NCI-H128 (cell line): Measurements from ENCODE around the gene COA1.
"Not testable (repeated sequence)": the region's sequence is repeated elsewhere in the genome, so short reads cannot be mapped to it uniquely, and the experiment has no call there.

Experiments used
- DNase-seq: peaks from one replicate; lab custom pipeline; 2025; ENCODE audit not compliant: unreplicated experiment; lab: John Stamatoyannopoulos, UW

COA1 gene

DNA sequence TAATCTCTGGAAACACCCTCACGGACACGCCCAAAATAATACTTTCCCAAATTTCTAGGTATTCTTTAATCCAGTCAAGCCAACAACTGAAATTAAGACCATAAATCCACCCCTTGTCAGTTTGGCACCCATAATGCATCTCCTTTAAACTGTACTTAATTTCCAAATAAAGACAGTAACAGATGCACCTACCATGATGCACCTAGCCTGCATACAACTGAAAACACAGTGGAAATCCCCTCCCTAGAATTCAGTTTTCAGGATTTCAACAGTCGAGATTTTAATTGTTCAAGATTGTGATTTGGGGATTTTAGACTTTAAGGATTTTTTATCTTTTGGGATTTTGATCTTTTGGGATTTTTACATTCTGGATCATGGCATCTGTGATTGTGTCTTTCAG is 129.3 kb downstream of the COA1 start:
- no peak for DNase-seq

DNA sequence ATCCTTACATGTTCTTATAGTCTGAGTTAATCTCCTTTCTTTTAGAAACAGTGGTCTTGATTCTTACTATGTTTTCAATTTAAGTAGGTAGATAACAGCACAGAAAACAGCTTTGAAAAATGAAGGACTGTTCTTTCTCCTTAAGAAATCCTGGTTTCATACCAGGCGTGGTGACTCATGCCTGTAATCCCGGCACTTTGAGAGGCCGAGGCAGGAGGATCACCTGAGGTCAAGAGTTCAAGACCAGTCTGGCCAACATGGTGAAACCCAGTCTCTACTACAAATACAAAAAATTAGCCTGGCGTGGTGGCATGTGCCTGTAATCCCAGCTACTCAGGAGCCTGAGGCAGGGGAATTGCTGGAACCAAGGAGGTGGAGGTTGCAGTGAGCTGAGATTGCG is 132.9 kb downstream of the COA1 start:
- not testable (repeated sequence) for DNase-seq

DNA sequence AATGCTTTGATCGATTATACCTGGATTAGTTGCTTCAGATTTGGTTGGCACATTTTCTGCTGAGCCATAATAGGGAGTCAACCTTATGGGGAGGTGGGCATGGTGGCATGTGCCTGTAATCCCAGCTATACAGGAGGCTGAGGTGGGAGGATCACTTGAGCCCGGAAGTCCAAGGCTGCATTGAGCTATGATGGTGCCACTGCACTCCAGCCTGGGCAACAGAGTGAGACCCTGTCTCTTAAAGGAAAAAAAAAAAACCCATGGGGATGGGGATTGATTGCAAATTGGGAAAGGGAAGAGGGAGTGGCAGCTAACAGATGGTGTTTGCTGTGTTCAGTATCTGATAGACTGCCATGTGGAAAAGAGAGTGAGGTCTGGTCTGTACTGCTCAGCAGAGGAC is 135.3 kb downstream of the COA1 start:
- no peak for DNase-seq

- no peak for DNase-seq
Measured at GRCh38 chr7:43593010-43593409, 136.3 kb downstream of the COA1 start.

GRCh38 chr7:43592326-43592725 is 137.0 kb downstream of the COA1 start:
- no peak for DNase-seq

GRCh38 chr7:43591558-43592180 is 137.7 kb downstream of the COA1 start:
- no peak for DNase-seq

GRCh38 chr7:43590862-43591557 is 138.3 kb downstream of the COA1 start:
- no peak for DNase-seq

DNA sequence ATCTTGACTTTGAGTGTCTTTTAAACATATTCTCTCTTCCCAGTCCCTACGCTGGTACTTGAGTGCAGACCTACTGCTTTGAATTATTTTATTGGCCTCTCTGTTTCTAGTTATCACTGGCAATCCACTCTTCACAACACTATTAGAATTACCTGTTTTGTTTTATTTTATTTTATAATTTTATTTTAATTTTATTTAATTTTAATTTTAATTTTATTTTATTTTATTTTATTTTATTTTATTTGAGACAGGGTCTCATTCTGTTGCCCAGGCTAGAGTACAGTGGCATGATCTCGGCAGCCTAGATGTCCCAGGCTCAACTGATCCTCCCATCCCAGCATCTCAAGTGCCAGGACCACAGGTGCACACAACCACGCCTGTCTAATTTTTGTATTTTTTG is 139.6 kb downstream of the COA1 start:
- DNase-seq: no peak
